HEK293 (cell line): ENCODE measurements around the gene WNT6.

Experiments used
- CTCF ChIA-PET: fragments of 350-600 bp; formaldehyde crosslinking; extraction: SDS; loops from one replicate; lab custom pipeline; 2021; ENCODE audit warnings: antibody characterized with exemption; lab: Yijun Ruan, JAX
- POLR2A ChIA-PET: fragments of 300-600 bp; formaldehyde crosslinking; extraction: SDS; loops from one replicate; lab custom pipeline; 2020; ENCODE audit warnings: antibody characterized with exemption, inconsistent platforms; lab: Yijun Ruan, JAX
- H3K27ac ChIP-seq: fragments of 200-500 bp; sonication (Bioruptor generic); 2 replicates; pipeline ENCODE4 v1.5.1; 2014; ENCODE audit warnings: low read depth, low read length, control low read depth, inconsistent platforms; ENCODE audit errors: extremely low read depth
- H3K36me3 ChIP-seq, 2 experiments: fragments of 200-500 bp in 1 of 2; sonication (Bioruptor generic) in 1 of 2; 1 replicate in 1 of 2; 2 replicates in 1 of 2; pipeline ENCODE4 v1.5.1; 2014 to 2017; ENCODE audit warnings: inconsistent platforms in 2 of 2, low read length in 2 of 2; ENCODE audit not compliant: control insufficient read depth in 2 of 2, insufficient read depth in 1 of 2
- H3K4me1 ChIP-seq: fragments of 200-500 bp; sonication (Bioruptor generic); 2 replicates; pipeline ENCODE4 v1.5.1; 2014; ENCODE audit warnings: mild to moderate bottlenecking, low read length, inconsistent platforms; ENCODE audit not compliant: control insufficient read depth, insufficient read depth
- H3K4me3 ChIP-seq: 2 replicates; pipeline ENCODE4 v1.5.1; 2011; ENCODE audit warnings: low read depth, mild to moderate bottlenecking, control low read depth, low read length, moderate library complexity
- H3K9me3 ChIP-seq: fragments of 200-500 bp; sonication (Bioruptor generic); 2 replicates; pipeline ENCODE4 v1.5.1; 2014; ENCODE audit warnings: low read depth, low read length, inconsistent platforms; ENCODE audit not compliant: control insufficient read depth, insufficient read depth
- GFI1B ChIP-seq: fragments of 450-650 bp; formaldehyde crosslinking; IDR thresholded peaks from 2 replicates; pipeline ENCODE4 v1.5.1; 2016; ENCODE audit warnings: missing biosample characterization, missing genetic modification characterization
- SETDB1 ChIP-seq: IDR thresholded peaks from one replicate; pipeline ENCODE4 v1.6.1; 2017; ENCODE audit warnings: mild to moderate bottlenecking, low read length, moderate library complexity, mixed read lengths; ENCODE audit not compliant: insufficient read length
- ZNF324 ChIP-seq: fragments of 450-650 bp; formaldehyde crosslinking; IDR thresholded peaks from 2 replicates; pipeline ENCODE4 v1.5.1; 2016; ENCODE audit warnings: missing biosample characterization, missing genetic modification characterization
- ZNF416 ChIP-seq: fragments of 450-650 bp; formaldehyde crosslinking; IDR thresholded peaks from 2 replicates; pipeline ENCODE4 v1.5.1; 2016; ENCODE audit warnings: missing biosample characterization, missing genetic modification characterization
- ZNF521 ChIP-seq: fragments of 450-650 bp; formaldehyde crosslinking; IDR thresholded peaks from 2 replicates; pipeline ENCODE4 v1.5.1; 2017; ENCODE audit warnings: missing biosample characterization, mild to moderate bottlenecking, missing genetic modification characterization
- ZNF549 ChIP-seq: fragments of 450-650 bp; IDR thresholded peaks from 2 replicates; pipeline ENCODE4 v1.5.1; 2018; ENCODE audit warnings: missing biosample characterization, missing genetic modification characterization, mild to moderate bottlenecking, inconsistent platforms, moderate library complexity
- ZNF560 ChIP-seq: fragments of 450-650 bp; formaldehyde crosslinking; IDR thresholded peaks from 2 replicates; pipeline ENCODE4 v1.5.1; 2017; ENCODE audit warnings: missing biosample characterization, missing genetic modification characterization, borderline replicate concordance
- ZSCAN16 ChIP-seq: fragments of 450-650 bp; formaldehyde crosslinking; IDR thresholded peaks from 2 replicates; pipeline ENCODE4 v1.5.1; 2016; ENCODE audit warnings: missing biosample characterization, missing genetic modification characterization
- ZSCAN23 ChIP-seq: fragments of 450-650 bp; formaldehyde crosslinking; IDR thresholded peaks from 2 replicates; pipeline ENCODE4 v1.5.1; 2016; ENCODE audit warnings: missing biosample characterization, missing genetic modification characterization
- TF ChIP-seq, protein P1 (sequence below): fragments of 450-650 bp; formaldehyde crosslinking; IDR thresholded peaks from 2 replicates; pipeline ENCODE4 v1.5.1; 2017; ENCODE audit warnings: missing biosample characterization, missing genetic modification characterization
- TF ChIP-seq, protein P2 (sequence below): fragments of 450-650 bp; formaldehyde crosslinking; IDR thresholded peaks from 2 replicates; pipeline ENCODE4 v1.5.1; 2016; ENCODE audit warnings: missing biosample characterization, missing genetic modification characterization
- TF ChIP-seq, protein P3 (sequence below): fragments of 450-650 bp; formaldehyde crosslinking; IDR thresholded peaks from 2 replicates; pipeline ENCODE4 v1.5.1; 2016; ENCODE audit warnings: missing biosample characterization, missing genetic modification characterization
- TF ChIP-seq, protein P4 (sequence below): fragments of 450-650 bp; formaldehyde crosslinking; IDR thresholded peaks from 2 replicates; pipeline ENCODE4 v1.5.1; 2016; ENCODE audit warnings: missing biosample characterization, missing genetic modification characterization
- TF ChIP-seq, protein P5 (sequence below): fragments of 450-650 bp; formaldehyde crosslinking; IDR thresholded peaks from 2 replicates; pipeline ENCODE4 v1.5.1; 2016; ENCODE audit warnings: missing biosample characterization, missing genetic modification characterization
- TF ChIP-seq, protein P6 (sequence below): fragments of 450-650 bp; formaldehyde crosslinking; IDR thresholded peaks from 2 replicates; pipeline ENCODE4 v1.5.1; 2016; ENCODE audit warnings: missing biosample characterization, missing genetic modification characterization, borderline replicate concordance

WNT6 gene

DNA sequence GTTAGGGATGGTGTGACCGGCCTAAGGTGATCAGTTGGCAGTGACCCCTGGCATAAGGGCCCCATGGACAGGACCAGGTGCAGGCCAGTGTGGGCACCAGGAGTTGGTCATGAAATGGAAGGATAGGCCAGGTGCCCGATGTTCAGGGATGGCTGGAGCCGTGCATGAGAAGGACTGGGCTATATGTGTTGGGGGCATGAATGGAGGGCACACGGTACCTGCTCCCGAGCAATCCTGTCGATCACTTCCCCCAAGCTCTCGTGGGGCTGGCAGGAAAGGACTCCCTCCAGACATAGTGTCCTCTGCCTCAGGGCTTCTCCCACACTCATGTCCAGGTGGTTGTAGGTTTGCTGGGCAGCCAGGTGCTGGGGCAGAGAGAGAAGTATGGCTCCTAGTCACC lies 35.6 kb upstream of the WNT6 start:
- TF ChIP-seq GFI1B (tag by site-specific recombination) = no peak
- no peak for TF ChIP-seq ZNF549 (tag by site-specific recombination)
- TF ChIP-seq SETDB1 = no peak
- TF ChIP-seq ZSCAN16 (tag by site-specific recombination) = no peak
- TF ChIP-seq, protein P1, sequence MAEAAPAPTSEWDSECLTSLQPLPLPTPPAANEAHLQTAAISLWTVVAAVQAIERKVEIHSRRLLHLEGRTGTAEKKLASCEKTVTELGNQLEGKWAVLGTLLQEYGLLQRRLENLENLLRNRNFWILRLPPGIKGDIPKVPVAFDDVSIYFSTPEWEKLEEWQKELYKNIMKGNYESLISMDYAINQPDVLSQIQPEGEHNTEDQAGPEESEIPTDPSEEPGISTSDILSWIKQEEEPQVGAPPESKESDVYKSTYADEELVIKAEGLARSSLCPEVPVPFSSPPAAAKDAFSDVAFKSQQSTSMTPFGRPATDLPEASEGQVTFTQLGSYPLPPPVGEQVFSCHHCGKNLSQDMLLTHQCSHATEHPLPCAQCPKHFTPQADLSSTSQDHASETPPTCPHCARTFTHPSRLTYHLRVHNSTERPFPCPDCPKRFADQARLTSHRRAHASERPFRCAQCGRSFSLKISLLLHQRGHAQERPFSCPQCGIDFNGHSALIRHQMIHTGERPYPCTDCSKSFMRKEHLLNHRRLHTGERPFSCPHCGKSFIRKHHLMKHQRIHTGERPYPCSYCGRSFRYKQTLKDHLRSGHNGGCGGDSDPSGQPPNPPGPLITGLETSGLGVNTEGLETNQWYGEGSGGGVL (tag by site-specific recombination) = no peak
- no peak for TF ChIP-seq ZNF324 (tag by site-specific recombination)
- no peak for TF ChIP-seq ZNF560 (tag by site-specific recombination)
- TF ChIP-seq, protein P2, sequence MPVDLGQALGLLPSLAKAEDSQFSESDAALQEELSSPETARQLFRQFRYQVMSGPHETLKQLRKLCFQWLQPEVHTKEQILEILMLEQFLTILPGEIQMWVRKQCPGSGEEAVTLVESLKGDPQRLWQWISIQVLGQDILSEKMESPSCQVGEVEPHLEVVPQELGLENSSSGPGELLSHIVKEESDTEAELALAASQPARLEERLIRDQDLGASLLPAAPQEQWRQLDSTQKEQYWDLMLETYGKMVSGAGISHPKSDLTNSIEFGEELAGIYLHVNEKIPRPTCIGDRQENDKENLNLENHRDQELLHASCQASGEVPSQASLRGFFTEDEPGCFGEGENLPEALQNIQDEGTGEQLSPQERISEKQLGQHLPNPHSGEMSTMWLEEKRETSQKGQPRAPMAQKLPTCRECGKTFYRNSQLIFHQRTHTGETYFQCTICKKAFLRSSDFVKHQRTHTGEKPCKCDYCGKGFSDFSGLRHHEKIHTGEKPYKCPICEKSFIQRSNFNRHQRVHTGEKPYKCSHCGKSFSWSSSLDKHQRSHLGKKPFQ (tag by site-specific recombination) = no peak
- TF ChIP-seq, protein P3, sequence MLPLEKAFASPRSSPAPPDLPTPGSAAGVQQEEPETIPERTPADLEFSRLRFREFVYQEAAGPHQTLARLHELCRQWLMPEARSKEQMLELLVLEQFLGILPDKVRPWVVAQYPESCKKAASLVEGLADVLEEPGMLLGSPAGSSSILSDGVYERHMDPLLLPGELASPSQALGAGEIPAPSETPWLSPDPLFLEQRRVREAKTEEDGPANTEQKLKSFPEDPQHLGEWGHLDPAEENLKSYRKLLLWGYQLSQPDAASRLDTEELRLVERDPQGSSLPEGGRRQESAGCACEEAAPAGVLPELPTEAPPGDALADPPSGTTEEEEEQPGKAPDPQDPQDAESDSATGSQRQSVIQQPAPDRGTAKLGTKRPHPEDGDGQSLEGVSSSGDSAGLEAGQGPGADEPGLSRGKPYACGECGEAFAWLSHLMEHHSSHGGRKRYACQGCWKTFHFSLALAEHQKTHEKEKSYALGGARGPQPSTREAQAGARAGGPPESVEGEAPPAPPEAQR (tag by site-specific recombination) = no peak
- TF ChIP-seq, protein P4, sequence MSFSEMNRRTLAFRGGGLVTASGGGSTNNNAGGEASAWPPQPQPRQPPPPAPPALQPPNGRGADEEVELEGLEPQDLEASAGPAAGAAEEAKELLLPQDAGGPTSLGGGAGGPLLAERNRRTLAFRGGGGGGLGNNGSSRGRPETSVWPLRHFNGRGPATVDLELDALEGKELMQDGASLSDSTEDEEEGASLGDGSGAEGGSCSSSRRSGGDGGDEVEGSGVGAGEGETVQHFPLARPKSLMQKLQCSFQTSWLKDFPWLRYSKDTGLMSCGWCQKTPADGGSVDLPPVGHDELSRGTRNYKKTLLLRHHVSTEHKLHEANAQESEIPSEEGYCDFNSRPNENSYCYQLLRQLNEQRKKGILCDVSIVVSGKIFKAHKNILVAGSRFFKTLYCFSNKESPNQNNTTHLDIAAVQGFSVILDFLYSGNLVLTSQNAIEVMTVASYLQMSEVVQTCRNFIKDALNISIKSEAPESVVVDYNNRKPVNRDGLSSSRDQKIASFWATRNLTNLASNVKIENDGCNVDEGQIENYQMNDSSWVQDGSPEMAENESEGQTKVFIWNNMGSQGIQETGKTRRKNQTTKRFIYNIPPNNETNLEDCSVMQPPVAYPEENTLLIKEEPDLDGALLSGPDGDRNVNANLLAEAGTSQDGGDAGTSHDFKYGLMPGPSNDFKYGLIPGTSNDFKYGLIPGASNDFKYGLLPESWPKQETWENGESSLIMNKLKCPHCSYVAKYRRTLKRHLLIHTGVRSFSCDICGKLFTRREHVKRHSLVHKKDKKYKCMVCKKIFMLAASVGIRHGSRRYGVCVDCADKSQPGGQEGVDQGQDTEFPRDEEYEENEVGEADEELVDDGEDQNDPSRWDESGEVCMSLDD (tag by site-specific recombination) = no peak
- TF ChIP-seq, protein P5, sequence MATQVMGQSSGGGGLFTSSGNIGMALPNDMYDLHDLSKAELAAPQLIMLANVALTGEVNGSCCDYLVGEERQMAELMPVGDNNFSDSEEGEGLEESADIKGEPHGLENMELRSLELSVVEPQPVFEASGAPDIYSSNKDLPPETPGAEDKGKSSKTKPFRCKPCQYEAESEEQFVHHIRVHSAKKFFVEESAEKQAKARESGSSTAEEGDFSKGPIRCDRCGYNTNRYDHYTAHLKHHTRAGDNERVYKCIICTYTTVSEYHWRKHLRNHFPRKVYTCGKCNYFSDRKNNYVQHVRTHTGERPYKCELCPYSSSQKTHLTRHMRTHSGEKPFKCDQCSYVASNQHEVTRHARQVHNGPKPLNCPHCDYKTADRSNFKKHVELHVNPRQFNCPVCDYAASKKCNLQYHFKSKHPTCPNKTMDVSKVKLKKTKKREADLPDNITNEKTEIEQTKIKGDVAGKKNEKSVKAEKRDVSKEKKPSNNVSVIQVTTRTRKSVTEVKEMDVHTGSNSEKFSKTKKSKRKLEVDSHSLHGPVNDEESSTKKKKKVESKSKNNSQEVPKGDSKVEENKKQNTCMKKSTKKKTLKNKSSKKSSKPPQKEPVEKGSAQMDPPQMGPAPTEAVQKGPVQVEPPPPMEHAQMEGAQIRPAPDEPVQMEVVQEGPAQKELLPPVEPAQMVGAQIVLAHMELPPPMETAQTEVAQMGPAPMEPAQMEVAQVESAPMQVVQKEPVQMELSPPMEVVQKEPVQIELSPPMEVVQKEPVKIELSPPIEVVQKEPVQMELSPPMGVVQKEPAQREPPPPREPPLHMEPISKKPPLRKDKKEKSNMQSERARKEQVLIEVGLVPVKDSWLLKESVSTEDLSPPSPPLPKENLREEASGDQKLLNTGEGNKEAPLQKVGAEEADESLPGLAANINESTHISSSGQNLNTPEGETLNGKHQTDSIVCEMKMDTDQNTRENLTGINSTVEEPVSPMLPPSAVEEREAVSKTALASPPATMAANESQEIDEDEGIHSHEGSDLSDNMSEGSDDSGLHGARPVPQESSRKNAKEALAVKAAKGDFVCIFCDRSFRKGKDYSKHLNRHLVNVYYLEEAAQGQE = no peak
- TF ChIP-seq ZNF521 (tag by site-specific recombination) = no peak
- no peak for TF ChIP-seq ZSCAN23 (tag by site-specific recombination)
- TF ChIP-seq, protein P6, sequence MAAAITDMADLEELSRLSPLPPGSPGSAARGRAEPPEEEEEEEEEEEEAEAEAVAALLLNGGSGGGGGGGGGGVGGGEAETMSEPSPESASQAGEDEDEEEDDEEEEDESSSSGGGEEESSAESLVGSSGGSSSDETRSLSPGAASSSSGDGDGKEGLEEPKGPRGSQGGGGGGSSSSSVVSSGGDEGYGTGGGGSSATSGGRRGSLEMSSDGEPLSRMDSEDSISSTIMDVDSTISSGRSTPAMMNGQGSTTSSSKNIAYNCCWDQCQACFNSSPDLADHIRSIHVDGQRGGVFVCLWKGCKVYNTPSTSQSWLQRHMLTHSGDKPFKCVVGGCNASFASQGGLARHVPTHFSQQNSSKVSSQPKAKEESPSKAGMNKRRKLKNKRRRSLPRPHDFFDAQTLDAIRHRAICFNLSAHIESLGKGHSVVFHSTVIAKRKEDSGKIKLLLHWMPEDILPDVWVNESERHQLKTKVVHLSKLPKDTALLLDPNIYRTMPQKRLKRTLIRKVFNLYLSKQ = no peak
- no peak for TF ChIP-seq ZNF416
- TF ChIP-seq, all 188 proteins: peak for 0
- H3K27ac ChIP-seq = no peak overlapping the region
- no peaks in the 10 kb centered on the region for H3K9me3 ChIP-seq
- ChIA-PET CTCF (no interaction called here), POLR2A (no interaction called here)
- H3K36me3 ChIP-seq = no peaks in the 10 kb centered on the region
- H3K4me1 ChIP-seq = no peaks in the 10 kb centered on the region
- no peak overlapping the region for H3K4me3 ChIP-seq
